ENCODE measurements around the gene HNMT. TPM values are rescaled to one million over a fixed set of nuclear protein-coding genes. Genes with fewer than 3 reads are reported as not detected.
"Not testable (repeated sequence)": the region's sequence is repeated elsewhere in the genome, so short reads cannot be mapped to it uniquely, and the experiment has no call there.

The HNMT gene
- total RNA-seq, 1 donor from 2014 or later: 3.2 TPM

- no peak for DNase-seq (ENCODE audit: extremely low spot score, unreplicated experiment)
- Mint-ChIP-seq H3K27me3 (ENCODE audit: unreplicated experiment) (peaks cover 5% of the 10 kb centered on the region), H3K9me3 (ENCODE audit: unreplicated experiment) (peaks cover 28% of the 10 kb centered on the region), H3K27ac (ENCODE audit: unreplicated experiment) (no peak overlapping the region), H3K36me3 (ENCODE audit: unreplicated experiment) (no peaks in the 10 kb centered on the region), H3K4me3 (ENCODE audit: unreplicated experiment) (no peak overlapping the region), H3K4me1 (ENCODE audit: unreplicated experiment) (no peaks in the 10 kb centered on the region)
- TF ChIP-seq, protein P1, sequence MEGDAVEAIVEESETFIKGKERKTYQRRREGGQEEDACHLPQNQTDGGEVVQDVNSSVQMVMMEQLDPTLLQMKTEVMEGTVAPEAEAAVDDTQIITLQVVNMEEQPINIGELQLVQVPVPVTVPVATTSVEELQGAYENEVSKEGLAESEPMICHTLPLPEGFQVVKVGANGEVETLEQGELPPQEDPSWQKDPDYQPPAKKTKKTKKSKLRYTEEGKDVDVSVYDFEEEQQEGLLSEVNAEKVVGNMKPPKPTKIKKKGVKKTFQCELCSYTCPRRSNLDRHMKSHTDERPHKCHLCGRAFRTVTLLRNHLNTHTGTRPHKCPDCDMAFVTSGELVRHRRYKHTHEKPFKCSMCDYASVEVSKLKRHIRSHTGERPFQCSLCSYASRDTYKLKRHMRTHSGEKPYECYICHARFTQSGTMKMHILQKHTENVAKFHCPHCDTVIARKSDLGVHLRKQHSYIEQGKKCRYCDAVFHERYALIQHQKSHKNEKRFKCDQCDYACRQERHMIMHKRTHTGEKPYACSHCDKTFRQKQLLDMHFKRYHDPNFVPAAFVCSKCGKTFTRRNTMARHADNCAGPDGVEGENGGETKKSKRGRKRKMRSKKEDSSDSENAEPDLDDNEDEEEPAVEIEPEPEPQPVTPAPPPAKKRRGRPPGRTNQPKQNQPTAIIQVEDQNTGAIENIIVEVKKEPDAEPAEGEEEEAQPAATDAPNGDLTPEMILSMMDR (IDR thresholded peaks at IDR 0.05): no peak
Observed at GRCh38 chr2:137992039-137992646, 27.9 kb downstream of the HNMT start.

- not testable (repeated sequence) for H3K4me3 Mint-ChIP-seq (ENCODE audit: unreplicated experiment); H3K36me3 Mint-ChIP-seq (ENCODE audit: unreplicated experiment); H3K4me1 Mint-ChIP-seq (ENCODE audit: unreplicated experiment); H3K27me3 Mint-ChIP-seq (ENCODE audit: unreplicated experiment); H3K27ac Mint-ChIP-seq (ENCODE audit: unreplicated experiment); DNase-seq (ENCODE audit: extremely low spot score, unreplicated experiment)
- H3K9me3 Mint-ChIP-seq (ENCODE audit: unreplicated experiment): peaks cover 29% of the 10 kb centered on the region
Observed at GRCh38 chr2:137993715-137994476, 29.6 kb downstream of the HNMT start.

GRCh38 chr2:137995368-137995767 lies 31.1 kb downstream of the HNMT start:
- H3K27ac Mint-ChIP-seq (ENCODE audit: unreplicated experiment); H3K27me3 Mint-ChIP-seq (ENCODE audit: unreplicated experiment); H3K4me1 Mint-ChIP-seq (ENCODE audit: unreplicated experiment); H3K36me3 Mint-ChIP-seq (ENCODE audit: unreplicated experiment); H3K4me3 Mint-ChIP-seq (ENCODE audit: unreplicated experiment); DNase-seq (ENCODE audit: extremely low spot score, unreplicated experiment): not testable (repeated sequence)
- peaks cover 29% of the 10 kb centered on the region for H3K9me3 Mint-ChIP-seq (ENCODE audit: unreplicated experiment)

DNA sequence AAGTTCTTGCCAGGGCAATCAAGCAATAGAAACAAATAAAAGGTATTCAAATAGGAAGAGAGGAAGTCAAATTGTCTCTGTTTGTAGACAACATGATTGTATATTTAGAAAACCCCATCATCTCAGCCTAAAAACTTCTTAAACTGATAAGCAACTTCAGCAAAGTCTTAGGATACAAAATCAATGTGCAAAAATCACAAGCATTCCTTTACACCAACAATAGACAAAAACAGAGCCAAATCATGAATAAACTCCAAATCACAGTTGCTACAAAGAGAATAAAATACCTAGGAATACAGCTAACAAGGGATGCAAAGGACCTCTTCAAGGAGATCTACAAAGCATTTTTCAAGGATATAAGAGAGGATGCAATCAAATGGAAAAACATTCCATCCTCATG lies 31.9 kb downstream of the HNMT start:
- H3K36me3 Mint-ChIP-seq (ENCODE audit: unreplicated experiment); H3K27ac Mint-ChIP-seq (ENCODE audit: unreplicated experiment); H3K27me3 Mint-ChIP-seq (ENCODE audit: unreplicated experiment); DNase-seq (ENCODE audit: extremely low spot score, unreplicated experiment); H3K4me3 Mint-ChIP-seq (ENCODE audit: unreplicated experiment); H3K4me1 Mint-ChIP-seq (ENCODE audit: unreplicated experiment): not testable (repeated sequence)
- H3K9me3 Mint-ChIP-seq (ENCODE audit: unreplicated experiment): peaks cover 29% of the 10 kb centered on the region

DNA sequence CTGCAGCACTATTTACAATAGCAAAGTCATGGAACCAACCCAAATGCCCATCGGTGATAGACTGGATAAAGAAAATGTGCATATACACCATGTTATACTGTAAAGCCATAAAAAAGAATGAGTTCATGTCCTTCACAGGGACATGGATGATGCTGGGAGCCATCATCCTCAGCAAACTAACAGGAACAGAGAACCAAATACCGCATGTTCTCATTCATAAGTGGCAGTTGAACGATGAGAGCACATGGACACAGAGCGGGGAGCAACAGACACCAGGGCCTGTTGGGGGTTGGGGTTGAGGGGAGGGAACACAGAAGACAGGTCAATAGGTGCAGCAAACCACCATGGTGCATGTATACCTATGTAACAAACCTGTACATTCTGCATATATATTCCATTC lies 33.5 kb downstream of the HNMT start:
- H3K36me3 Mint-ChIP-seq (ENCODE audit: unreplicated experiment): no peaks in the 10 kb centered on the region
- H3K9me3 Mint-ChIP-seq (ENCODE audit: unreplicated experiment): peaks cover 29% of the 10 kb centered on the region
- no peaks in the 10 kb centered on the region for H3K4me1 Mint-ChIP-seq (ENCODE audit: unreplicated experiment)
- peaks cover 5% of the 10 kb centered on the region for H3K27me3 Mint-ChIP-seq (ENCODE audit: unreplicated experiment)
- H3K4me3 Mint-ChIP-seq (ENCODE audit: unreplicated experiment): no peak overlapping the region
- no peak overlapping the region for H3K27ac Mint-ChIP-seq (ENCODE audit: unreplicated experiment)
- DNase-seq (ENCODE audit: extremely low spot score, unreplicated experiment): no peak
- TF ChIP-seq, protein P1 (IDR thresholded peaks at IDR 0.05): no peak

DNA sequence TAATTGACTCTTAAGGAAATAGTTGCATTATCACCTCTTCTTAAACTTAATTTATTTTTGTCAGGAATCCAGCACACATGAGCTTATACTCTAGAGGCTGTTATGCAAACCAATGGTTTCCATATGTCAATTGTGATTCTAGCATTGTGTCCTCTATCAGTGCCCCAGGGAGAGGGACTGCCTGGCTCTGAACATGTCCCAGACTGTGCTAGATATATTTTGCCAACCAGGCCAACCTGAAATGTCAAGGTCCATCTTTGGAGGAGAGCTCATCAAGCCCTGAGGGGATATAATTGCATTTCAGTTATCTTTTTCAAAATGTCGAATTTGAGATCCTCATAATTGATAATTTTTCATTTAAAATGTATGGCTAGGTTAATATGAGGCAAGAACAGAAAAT lies 34.2 kb downstream of the HNMT start:
- DNase-seq (ENCODE audit: extremely low spot score, unreplicated experiment): no peak
- H3K27me3 Mint-ChIP-seq (ENCODE audit: unreplicated experiment): peaks cover 5% of the 10 kb centered on the region
- H3K4me3 Mint-ChIP-seq (ENCODE audit: unreplicated experiment): no peak overlapping the region
- peaks cover 24% of the 10 kb centered on the region for H3K9me3 Mint-ChIP-seq (ENCODE audit: unreplicated experiment)
- H3K27ac Mint-ChIP-seq (ENCODE audit: unreplicated experiment): no peak overlapping the region
- no peaks in the 10 kb centered on the region for H3K36me3 Mint-ChIP-seq (ENCODE audit: unreplicated experiment)
- TF ChIP-seq, protein P1 (IDR thresholded peaks at IDR 0.05): no peak
- H3K4me1 Mint-ChIP-seq (ENCODE audit: unreplicated experiment): no peaks in the 10 kb centered on the region

All from osteocyte (in vitro differentiated cells).